GM21529 (cell line): ENCODE data around the gene KRTAP13-1.

Experiments used
- ATAC-seq: cut with Tn5 transposase; IDR thresholded peaks from one replicate; pipeline ENCODE4 v1.9.1; 2021; ENCODE audit not compliant: unreplicated experiment

KRTAP13-1 gene, protein sequence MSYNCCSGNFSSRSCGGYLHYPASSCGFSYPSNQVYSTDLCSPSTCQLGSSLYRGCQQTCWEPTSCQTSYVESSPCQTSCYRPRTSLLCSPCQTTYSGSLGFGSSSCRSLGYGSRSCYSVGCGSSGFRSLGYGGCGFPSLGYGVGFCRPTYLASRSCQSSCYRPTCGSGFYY

DNA sequence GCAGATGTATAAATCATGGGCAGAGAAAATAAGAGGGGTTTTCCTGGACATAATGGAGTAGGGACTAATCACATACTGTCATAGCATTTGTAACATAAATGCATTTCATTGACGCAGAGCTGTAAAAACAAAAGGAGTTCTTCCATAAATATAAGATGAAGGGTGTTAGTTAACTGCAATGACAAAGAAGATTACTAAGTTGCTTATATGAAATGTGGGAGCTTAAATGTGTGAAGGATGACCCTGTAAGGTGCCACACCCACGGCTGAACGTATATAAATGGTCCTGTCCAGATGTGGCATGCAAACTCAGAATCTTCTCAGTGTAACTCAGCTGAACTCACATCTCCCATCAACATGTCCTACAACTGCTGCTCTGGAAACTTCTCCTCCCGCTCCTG is at the start of gene KRTAP13-1:
TSS of gene KRTAP13-1 (plus strand) at position 301 of the 400 bp plus-strand sequence. CDS start at position 357, 56 bp downstream.
- no peak for ATAC-seq

DNA sequence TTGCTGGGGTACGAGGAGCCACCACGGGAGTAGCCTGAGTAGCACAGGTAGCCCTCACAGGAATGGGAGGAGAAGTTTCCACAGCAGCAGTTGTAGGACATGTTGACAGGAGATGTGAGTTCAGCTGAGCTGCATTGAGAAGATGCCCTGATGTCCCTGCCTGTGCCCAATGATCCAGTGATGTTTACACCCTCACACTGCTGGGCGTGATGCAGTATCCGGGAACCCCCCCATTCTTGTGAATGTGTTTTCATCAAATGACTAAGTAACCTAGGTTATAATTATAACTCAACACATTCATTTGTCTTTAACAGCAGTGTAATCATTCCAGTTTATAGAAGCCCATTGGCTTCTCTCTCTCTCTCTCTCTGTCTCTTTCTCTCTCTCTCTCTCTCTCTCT is 47.3 kb upstream of the KRTAP13-1 start, which contains the start of gene KRTAP23-1:
TSS of gene KRTAP23-1 (minus strand) at position 101 of the 400 bp plus-strand sequence. CDS start at position 101, 0 bp downstream.
- ATAC-seq = no peak

DNA sequence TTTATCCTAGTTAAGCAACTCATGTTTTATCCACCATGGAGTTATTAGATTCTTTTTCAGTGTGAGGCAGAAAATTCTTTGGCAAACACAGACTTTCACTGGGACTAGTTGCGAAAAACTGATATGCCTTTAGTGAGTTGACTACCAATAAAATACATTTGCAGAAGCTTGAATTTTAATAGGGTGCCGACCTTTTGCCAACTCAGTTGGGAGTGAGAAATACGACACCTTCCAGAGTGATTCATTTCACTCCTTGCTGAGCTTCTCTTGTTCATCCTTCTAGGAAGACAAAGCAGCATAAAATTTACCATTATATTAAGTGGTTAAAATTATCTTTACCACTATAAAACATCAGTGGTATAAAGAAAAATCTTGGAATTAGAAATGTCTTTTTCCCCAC is 46.3 kb upstream of the KRTAP13-1 start:
- no peak for ATAC-seq

DNA sequence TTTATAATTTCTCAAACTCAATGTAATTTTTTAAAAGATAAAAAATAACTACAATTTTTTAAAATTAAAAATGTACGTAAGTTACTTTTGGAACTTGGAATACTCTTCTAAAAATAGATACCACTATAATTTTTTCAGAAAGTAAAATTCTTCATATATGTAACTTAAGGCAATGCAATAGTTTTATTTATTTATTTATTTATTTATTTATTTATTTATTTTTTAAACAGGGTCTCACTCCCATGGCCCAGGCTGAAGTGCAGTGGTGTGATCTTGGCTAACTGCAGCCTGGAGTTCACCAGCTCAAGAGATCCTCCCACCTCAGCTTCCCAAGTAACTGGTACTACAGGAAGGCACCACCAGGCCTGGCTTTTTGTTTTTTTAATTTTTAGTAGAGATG is 44.3 kb upstream of the KRTAP13-1 start:
- no peak for ATAC-seq

DNA sequence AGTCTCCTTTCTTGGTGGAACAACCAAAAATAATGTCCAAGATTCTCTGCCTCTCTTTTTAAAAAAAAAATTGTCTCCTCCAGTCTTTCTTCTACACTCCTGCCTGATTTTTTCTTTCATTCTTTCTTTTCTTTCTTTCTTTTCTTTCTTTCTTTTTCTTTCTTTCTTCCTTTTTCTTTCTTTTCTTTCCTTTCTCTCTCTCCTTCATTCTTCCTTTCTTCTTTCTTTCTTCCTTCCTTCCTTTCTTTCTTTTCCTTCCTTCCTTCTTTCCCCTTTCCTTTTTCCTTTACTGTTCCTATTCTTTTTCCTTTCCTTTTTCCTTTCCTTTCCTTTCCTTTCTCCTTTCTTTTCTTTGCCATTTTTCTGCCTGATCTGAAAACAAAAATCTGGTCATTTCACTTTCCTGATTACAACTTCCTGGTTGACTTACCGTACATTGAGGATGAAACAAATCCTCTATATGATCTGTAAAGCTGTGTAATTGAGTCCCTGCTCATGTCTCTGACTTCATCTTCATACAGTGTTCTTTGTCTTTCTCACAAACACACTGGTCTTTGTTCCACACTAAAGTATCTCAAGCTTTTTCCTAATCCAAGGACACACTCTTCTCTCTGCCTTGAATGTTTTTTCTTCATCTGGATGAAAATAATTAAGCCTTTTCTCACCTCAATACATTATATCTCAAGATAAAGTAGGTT is 41.4 kb upstream of the KRTAP13-1 start:
- ATAC-seq = no peak

DNA sequence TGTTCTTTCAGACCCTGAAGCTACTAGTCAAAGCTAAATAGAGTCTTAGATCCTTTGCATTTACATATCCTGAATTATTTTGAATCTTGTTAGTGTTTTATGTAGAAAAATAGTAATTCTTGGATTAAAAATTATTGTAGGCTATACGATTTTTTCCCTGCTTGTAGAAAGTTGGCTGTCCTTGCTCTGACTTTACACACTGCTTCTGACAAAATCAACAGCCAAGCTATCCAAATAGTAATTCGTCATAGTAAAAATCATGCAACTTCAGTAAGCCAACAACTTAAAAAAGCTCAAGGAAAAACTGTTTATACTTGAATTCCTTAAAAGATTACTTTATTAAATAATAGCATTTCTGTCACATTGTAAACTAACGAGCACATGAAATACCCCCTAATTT is 39.9 kb upstream of the KRTAP13-1 start:
- ATAC-seq = no peak

DNA sequence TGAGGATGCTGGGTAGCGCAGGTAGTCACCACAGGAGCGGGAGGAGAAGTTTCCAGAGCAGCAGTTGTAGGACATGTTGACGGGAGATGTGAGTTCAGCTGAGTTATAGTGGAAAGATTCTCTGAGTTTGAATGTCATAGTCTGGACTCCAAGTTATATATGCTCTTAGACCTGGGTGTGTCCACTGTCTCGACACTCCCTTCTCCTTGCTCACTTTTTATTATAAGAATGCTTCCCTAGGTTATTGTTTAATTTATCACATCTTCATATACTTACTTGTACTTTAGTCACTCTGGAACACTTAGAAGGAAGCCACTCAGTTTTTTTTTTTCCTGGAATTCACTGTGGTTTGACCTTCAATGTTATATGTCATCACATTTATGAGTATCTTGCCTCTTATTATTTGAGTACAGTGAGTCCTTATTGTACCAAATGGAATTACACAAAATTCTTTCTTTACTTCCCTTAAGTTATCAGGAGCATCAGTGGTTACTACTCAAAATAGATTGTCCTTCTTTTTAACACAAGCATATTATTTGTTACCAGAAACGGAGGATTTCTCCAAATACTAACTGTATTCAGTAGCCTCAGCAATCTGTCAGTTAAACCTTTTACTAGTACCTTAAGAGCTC is 23.6 kb upstream of the KRTAP13-1 start, which contains the start of gene KRTAP13-2:
TSS of gene KRTAP13-2 (minus strand) at position 133 of the 632 bp plus-strand sequence. CDS start at position 75, 58 bp downstream.
- no peak for ATAC-seq

DNA sequence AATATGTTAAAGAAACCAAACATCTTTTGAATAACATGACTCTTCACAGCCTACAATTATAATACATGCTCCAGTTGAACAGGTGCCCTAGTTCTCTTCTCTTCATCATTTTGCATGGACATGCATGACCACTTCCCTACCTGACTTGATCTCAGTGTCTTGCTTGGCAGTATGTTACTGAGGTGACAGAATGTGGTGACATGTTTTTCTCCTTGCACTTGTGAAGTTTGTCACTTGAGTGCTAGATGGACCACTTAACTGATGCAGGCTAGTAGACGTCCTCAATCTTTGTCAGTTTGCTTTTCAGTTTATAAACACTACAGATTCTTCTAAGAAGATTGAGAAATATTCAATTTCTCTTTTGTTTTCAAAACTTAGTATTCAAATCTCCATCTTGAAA is 13.6 kb upstream of the KRTAP13-1 start:
- ATAC-seq = no peak

DNA sequence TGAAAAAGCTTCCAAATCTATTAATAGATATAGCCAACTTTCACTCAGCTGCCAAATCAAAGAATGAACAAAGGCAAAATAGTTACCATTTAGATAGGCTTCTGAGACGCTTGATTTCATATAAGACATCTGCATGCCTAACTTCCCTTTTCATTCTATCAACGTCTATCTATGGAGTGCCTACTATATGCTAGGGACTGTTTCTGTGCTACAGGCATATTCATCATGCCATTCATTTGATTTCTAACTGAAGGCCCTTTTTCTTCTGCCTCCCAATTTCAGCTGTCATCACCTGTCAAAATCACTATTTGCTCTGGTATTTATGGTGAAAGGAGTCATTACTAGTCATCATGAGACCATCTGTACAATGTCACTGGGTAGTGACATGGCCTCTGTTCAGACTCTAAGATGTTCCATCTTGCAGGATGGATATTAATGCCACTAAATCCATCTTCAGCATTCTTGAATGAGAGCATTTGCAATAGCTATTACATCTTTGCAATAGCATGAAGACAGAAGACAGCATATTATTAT is 4.3 kb upstream of the KRTAP13-1 start:
- ATAC-seq = no peak

DNA sequence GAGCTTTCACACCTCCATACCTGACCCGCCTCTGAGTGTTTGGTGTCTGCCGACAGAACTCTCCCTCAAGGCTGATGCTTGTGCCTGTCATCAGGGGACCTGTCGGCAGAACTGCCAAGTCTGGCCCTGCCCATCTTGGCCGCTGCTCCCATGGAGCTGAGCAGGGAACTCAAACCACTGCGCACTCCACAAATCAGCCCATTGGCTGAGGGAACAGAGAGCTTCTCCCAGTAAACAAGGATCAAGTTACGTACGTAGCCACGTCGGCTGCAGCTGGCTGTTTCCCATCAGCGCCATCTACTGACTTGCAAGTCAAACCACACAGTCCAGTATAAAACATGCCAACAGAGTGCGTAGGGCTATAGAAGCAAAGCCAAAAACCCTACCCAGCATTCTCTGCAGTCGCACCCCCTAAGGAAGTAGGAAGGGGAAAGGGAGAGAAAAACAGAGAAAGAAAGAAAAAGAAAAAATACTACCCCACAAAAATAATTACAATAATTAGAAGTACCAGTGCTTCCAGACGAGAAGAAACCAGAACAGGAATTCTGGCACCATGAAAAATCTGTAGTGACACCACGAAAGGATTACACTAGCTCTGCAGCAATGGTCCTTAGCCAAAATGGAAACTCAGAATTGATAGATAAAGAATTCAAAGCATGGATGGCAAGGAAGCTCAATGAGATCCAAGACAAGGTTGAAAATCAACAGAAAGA is 13.1 kb downstream of the KRTAP13-1 start:
- ATAC-seq = no peak

DNA sequence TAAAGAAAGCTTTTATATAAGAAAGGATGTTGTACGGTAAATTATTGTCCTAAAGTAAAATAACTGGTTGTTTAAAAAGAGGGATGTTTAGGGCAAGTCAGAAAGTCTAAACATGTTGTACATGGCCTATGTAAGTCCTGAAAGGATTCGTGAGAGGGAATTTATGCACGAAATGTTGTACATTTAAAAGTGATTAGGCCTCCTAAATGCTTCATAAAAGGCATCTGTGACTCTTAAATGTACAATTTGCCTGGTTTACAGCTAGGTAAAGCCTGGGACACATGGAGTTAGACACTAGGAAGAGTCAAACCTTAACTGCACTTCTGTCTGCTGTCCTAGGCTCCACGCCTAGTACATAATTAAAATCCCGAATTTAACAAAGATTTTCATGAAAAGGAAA is 20.2 kb downstream of the KRTAP13-1 start:
- no peak for ATAC-seq

DNA sequence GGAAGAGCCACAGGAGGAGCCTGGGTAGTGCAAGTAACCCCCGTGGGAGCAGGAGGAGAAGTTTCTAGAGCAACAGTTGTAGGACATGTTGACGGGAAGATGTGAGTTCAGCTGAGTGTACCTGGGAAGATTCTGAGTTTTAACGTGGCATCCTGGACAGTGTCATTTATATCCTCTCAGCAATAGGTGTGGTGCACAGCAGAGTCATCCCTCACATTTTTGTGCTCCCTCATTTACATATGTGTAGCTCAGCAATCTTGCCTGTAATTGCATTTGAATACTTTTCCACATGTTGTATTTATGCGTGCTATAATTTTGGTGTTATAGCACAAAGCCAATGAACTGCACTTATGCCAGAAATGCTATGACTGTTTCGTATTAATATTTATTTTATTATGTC is 30.0 kb downstream of the KRTAP13-1 start, which contains the start of gene KRTAP13-3:
TSS of gene KRTAP13-3 (minus strand) at position 101 of the 400 bp plus-strand sequence. CDS start at position 87, 14 bp downstream.
- no peak for ATAC-seq

DNA sequence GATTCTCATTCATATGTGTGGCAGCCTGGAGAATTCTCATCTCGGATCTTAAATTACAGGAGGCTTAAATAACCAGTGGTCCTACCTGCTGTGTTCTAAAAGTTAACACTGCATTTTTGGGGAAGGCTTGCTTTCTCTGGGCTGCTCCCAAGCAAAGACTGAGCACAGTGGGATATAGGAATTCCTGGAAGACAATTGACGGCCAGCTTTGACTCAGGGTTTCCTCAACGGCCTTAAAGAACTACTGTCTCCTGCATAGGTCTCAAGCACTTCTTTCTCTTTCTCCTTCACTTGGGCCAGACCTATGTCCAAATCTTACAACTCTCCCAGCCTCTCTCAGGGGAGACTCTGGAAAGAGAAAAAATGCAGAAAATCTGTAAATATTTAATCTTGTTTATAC is 30.9 kb downstream of the KRTAP13-1 start:
- no peak for ATAC-seq

DNA sequence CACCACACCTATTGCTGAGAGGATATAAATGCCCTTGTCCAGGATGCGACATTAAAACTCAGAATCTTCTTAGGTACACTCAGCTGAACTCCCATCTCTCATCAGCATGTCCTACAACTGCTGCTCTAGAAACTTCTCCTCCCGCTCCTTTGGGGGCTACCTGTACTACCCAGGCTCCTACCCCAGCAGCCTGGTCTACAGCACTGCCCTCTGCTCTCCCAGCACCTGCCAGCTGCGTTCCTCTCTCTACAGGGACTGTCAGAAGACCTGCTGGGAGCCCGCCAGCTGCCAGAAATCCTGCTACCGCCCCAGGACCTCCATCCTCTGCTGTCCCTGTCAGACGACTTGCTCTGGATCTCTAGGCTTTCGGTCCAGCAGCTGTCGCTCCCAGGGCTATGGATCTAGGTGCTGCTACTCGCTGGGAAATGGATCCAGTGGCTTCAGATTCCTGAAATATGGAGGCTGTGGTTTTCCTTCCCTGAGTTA is 34.4 kb downstream of the KRTAP13-1 start, which contains the start of gene KRTAP13-4:
TSS of gene KRTAP13-4 (plus strand) at position 51 of the 486 bp plus-strand sequence. CDS start at position 107, 56 bp downstream.
- no peak for ATAC-seq

DNA sequence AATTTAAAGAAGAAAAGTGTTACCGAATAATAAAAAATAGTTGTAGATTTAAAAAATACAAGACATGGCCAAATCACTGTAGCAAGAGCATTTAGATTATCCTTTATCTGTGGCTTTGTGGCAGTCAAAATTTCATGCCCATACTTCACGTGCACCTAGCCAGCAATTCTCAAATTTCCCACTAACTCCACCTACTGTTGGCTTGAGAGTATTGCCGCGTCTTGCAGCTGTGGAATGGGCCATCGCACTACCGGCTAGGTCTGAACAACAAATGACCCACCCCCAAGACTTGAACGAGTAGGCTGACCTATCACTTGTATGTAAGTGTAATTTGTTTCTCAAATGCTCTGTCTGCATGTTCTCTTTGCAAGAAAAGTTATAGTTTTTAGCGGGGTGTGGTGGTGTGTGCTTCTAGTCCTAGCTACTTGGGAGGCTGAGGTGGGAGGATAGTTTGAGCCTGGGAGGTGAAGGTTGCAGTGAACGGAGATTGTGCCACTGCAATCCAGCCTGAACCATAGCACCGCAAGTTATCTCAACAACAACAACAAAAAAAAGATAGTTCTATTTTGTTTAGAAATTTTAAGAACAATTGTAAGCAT is 38.3 kb downstream of the KRTAP13-1 start:
- no peak for ATAC-seq

DNA sequence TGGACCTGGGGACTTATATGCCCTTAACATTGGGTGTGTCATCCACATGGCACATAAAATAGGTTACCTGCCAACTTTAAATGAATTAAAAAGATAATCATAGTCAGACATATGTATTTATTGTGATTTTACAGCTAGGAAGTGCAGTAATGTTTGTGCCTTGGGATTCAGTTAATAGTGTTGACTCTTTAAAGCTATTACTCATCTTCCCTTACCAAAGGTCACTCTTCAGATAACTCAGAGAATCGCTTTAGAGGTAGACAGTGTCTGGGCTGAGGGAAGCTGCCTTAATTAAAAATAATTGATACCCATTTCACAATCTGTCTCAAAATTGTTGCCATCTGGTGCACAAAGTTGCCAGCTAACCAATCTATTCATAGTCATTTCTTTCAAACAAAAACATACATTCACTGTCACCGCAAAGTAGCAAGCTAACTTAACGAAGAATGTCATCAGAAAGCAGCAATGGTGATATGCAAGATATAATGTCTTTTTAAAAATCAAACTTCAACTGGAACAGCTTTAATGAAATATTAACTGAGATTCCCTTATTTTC is 41.3 kb downstream of the KRTAP13-1 start:
- no peak for ATAC-seq

DNA sequence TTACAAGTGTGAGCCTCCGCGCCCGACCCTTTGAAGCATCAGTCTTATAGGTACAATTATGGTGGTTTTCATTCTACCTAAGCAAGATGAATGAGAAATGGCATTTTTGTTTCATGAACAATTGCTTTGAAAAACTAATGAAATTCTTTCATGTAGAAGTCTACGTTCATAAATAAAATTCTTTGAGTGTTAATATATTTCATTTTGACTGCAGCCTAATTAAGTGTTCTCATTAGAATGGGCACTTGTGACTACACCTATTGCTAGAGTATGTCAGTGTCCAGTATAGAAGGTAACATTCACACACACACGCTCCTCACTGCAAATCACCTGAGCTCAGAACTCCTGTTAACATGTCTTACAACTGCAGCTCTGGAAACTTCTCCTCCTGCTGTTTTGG is 44.1 kb downstream of the KRTAP13-1 start, which contains the start of gene KRTAP15-1:
TSS of gene KRTAP15-1 (plus strand) at position 301 of the 400 bp plus-strand sequence. CDS start at position 354, 53 bp downstream.
- ATAC-seq = no peak

DNA sequence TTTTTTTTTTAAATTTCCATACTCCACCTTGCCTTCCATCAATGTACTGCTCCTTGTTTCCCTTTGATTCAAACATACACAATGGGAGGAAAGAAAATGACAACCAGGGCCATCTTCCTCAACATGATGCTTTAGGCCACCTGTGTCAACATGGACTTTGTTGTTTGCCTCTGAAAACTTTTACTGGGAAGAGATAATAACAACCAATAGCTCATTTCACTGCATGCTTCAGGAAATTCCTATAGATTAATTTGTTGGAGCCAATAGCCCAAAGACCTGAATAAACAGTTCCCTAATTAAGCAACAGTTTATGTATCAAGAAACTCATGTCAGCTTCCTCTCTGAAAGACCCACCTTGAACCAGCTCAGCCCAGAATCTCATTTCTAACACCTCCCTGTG is 47.4 kb downstream of the KRTAP13-1 start:
- no peak for ATAC-seq

DNA sequence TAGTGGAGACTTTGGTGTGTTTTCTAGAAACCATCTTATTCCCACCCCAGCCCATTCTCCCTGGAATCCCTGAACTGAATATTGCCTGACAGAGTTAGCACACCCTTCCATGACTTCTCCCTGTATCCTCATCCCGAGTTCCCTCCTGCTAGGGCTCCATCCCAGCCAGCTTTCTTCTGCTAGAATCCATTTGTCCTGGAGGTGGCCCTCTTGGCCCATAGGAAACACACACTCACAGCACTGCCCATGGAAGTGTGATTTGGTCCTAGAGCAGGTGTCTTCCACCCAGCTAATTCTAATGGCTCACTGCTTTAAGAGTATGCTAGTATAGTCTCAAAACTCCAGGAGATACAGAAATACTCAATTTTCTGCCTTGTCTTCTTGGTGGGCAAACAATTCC is 48.4 kb downstream of the KRTAP13-1 start:
- ATAC-seq = no peak
